GM19239 (cell line): ENCODE results near the gene SARS1.
"Not testable (repeated sequence)": the region's sequence is repeated elsewhere in the genome, so short reads cannot be mapped to it uniquely, and the experiment has no call there.

Source experiments
- DNase-seq: peaks from one replicate; pipeline ENCODE4 v3.0.0; 2011; ENCODE audit warnings: low spot score; ENCODE audit not compliant: insufficient read length
- FAIRE-seq: peaks from 2 replicates; lab custom pipeline; 2011; peaks lifted over from hg19 to GRCh38; lab: Jason Lieb, UNC

Gene SARS1

DNA sequence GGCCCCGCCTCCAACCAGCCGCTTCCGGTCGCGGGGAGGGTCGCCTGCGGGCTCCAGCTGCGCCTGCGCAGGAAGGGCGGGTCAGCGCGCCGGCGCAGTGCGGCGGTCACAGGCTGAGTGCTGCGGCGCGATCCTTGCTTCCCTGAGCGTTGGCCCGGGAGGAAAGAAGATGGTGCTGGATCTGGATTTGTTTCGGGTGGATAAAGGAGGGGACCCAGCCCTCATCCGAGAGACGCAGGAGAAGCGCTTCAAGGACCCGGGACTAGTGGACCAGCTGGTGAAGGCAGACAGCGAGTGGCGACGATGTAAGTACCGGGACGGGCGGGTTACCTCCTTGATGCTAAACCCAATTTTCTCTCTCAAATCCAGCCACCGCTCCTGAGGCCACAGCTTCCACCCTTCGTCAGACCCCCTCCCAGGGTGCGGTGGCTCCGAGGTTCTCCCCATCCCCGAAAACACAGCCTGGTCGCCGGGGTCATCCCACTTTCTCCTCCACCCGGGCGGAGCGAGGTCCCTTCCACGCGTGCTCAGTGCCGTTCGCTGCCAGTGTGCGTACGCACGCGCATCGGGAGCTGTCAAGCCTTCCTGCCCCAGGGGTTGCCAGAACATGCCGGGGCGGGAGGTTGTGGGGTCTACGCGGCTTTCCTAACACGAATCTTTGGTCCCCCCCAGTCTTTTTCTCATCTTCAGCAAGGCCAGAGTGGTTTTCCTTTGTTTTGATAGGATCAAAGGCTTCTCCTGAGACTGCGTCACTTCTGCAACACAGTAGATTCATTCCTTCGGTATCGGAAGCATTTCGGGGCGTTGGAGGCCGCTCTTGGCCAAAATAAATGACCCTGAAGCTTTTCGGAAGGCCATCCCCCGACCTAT is at the start of gene SARS1:
Gene SARS1 (plus strand): TSS at position 95 of the 870 bp plus-strand sequence. CDS start 75 bp downstream, at position 170.
- peak; percentile 67 for FAIRE-seq

GRCh38 chr1:109164538-109164937 is 49.2 kb upstream of the SARS1 start:
- DNase-seq: no peak
- no peak for FAIRE-seq

More for the DNA sequence above, at the start of gene SARS1:
- peak; percentile 67 for DNase-seq

GRCh38 chr1:109167001-109167506 is 46.7 kb upstream of the SARS1 start:
- FAIRE-seq (peak; percentile 85), DNase-seq (peak; percentile 44)

- no peak for FAIRE-seq
- no peak for DNase-seq
Measured at GRCh38 chr1:109170035-109170764, 43.5 kb upstream of the SARS1 start.

DNA sequence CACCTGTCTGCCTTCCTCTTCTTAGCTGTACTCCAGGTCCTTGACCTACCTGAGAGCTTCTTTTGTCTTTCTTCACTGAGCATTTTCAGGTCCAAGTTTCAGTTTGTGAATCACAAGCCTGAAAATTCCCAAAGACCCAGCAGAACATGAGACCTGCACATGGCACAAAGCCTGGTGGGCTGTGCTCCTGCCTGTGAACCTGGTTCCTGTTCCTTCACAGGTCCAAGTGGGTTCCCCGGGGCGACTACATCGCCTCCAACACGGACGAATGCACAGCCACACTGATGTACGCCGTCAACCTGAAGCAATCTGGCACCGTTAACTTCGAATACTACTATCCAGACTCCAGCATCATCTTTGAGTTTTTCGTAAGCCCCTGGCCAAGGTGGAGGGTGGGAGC is 42.1 kb upstream of the SARS1 start:
- DNase-seq: no peak
- FAIRE-seq: no peak

GRCh38 chr1:109176349-109176748 is 37.4 kb upstream of the SARS1 start:
- FAIRE-seq, DNase-seq: not testable (repeated sequence)

DNA sequence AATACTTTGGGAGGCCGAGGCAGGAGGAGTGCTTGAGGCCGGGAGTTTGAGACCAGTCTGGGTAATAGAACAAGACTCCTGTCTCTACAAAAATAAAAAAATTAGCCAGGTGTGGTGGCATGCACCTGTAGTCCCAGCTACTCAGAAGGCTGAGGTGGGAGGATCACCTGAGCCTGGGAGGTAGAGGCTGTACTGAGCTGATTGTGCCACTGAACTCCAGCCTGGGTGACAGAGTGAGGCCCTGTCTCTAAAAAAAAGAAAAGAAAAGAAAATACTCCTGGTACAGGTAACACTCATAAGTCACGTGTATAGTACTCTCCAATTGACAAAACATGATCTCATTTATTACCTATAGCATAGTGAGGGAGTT is 33.0 kb upstream of the SARS1 start:
- not testable (repeated sequence) for DNase-seq, FAIRE-seq

DNA sequence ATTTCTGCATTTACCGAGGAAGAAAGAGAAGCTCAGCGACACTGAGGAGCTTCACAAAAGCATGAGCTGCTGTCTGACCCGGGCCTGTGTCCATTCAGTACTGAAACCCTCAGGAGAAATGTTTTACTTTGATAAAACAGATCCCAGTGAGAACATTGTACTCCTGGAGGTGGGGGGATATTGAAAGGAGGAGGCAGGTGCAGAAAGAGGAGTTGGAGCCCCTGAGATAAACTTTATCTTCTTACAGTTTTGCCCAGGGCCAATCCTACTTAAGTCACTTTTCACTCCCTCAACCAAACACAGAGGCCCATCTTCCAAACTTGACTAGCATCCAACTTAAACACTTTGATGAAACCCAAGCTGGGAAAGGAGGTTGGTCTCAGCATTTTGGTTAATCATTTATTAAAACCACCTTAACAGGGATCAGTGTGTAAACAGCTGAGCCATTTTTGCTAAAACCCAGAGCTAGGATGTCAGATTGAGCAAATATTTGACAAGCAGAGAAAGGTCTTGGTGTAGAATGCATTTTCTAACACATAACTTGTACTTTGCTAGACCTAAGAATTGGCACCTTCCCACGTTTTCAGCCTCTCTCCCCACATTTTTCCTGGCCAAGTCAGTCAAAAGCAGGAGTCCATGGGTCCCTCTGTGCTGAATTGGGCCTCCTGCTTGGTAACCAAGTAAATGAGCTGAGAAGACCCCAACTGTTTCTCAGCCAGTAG is 32.5 kb upstream of the SARS1 start:
- FAIRE-seq (no peak), DNase-seq (no peak)

- FAIRE-seq (no peak), DNase-seq (no peak)
Measured at GRCh38 chr1:109181807-109182163, 31.9 kb upstream of the SARS1 start.

DNA sequence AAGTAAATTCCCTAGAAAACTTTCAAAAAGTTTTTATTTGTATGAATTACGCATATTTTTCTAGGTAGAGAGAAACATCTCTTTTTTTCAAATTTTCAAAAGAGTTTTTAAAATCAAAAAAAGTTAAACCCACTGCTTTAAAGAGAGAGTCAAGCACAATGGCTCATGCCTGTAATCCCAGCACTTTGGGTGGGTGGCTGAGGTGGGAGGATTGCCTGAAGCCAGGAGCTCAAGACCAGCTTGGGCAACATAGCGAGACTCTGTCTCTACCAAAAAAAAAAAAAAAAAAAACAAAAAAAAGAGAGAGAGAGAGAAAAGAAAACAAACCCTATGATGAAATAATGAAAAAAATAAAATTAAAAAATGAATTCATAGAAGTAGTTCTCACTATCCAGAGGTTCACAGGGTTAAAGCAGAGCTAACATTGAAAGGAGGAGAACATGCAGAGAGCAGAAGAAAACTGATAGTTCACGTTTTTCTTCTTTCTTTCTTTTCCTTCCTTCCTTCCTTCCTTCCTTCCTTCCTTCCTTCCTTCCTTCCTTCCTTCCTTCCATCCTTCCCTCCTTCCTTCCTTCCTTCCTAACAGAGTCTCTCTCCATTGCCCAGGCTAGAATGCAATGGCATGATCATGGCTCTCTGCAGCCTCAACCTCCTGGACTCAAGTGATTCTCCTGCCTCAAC is 30.5 kb upstream of the SARS1 start:
- DNase-seq (no peak), FAIRE-seq (no peak)

DNA sequence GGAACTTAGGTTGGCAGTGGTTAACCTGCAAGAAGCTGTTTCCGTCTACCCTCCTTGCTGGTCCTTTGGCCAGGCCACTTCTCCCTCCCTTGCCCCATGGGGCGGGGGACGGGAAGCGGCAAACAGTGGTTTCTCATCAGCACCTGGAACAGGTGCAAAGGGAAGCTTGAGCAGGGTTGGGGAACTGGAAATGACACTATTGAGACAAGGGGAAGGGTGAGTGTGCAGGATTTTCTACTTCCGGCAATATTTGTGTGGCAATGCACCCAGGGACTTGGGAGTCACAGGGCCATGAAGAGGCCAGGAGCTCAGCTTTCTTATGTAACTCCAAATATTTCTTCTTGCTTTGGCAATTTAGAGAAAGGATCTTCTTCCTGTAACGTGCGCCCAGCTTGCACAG is 29.0 kb upstream of the SARS1 start:
- FAIRE-seq (no peak), DNase-seq (no peak)

GRCh38 chr1:109185357-109185756 is 28.4 kb upstream of the SARS1 start:
- FAIRE-seq (no peak), DNase-seq (no peak)

DNA sequence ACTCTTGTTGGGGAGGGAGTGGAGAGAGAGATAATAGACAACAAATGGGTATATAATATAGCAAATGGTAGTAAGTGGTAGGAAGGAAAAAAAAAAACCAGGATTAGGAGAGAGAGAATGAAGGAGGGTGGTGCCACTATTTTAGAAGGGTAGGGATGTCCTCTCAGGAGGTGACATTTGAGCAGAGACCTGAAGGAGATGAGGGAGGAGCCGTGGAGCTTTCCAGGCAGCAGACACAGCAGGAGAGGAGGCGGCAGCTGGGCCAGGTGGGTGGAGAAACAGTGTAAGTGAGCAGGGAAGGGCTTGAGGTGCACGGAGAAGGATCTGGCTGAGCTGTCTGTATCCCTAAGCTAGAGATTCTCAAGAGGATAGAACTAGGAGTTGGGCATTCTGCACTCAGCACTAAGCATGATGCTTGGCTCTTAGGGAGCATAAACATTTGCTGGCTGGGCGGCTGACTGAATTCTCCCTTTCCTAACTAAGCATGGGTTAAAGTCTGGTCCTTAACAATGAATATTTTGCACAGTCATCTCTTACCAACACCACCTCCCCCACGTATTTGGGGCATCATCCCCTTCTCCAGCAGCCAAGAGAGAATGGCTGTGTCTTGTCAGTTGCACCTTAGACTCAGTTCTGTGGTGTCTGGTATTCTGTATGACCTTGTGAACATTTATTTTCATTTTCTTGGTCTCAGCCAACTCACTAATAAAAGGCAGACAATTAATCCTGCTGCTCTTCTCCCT is 27.6 kb upstream of the SARS1 start:
- FAIRE-seq: no peak
- no peak for DNase-seq

DNA sequence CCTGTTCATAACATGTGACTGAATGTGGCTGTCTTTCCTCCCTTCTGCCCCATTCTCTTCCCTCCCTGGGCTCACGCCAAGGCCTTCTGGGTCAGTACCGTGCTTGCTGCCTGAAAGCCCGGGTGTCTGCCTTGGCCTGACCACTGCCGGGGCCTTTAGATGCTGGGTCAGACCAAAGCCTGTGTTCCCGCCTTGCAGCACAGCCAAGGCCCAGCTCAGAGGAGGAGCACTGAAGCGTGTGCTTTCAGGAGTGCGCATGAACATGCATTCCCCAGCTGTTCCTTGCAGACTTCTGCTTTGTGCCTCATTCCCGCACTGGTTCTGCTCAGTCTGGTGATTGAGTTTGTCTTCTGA is 27.0 kb upstream of the SARS1 start:
- FAIRE-seq: no peak
- DNase-seq: no peak

DNA sequence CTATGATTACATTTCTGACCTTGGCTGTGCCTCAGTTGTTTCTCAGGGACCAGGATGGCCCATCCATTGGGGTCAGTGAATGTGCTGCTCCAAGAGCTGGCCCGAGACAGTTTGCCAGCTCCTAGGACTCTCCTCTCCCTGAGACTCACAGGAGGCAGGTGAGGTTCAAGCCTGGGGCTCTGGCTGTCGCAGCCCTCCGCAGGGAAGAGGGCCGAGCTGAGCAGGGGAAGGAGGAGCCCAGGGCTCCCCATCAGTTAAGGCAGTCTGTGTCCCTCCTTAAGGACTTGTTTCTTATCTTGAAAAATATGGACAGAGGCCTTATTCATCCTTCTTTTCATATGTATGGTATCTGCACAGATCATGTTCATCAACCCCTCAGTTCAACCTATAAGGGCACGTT is 26.6 kb upstream of the SARS1 start:
- no peak for DNase-seq
- no peak for FAIRE-seq

- FAIRE-seq (no peak), DNase-seq (no peak)
Measured at GRCh38 chr1:109188200-109188599, 25.5 kb upstream of the SARS1 start.

DNA sequence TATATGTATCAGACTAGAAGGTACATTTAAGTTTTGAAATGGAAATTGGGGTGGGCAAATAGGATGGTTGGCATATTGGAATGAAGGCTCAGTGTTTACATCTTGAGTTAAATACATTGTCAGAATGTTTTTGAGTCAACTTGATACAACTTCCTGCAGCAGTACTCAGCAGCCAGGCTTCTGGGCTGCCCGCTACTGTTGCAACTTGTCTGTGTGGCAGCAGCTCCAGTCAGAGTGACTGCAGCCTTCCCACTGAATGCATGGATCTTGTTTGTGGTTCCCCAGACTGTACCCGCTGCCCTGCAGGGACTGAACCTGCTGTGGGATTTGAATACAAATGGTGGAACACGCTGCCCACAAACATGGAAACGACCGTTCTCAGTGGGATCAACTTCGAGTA is 24.9 kb upstream of the SARS1 start:
- no peak for DNase-seq
- no peak for FAIRE-seq

DNA sequence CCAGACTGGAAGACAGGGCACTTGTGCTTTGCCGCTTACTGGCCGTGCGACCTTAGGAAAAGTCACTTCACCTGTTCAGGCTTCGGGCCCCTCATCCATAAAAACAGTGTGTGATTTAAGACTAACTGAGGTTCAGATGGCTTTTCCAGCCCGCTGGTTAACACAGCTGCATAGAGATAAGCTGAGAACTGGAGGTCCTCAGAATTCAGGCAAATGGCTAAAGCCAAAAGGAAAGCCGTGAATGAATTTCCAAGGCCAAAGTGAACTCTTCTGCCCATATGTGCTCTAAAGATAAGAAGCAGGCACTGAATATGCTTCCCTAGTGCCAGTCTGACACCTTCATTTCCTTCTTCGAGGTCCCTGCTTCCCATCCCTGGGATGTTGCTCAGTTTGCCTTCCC is 23.5 kb upstream of the SARS1 start:
- no peak for FAIRE-seq
- DNase-seq: no peak

- DNase-seq (no peak), FAIRE-seq (no peak)
Measured at GRCh38 chr1:109191377-109191776, 22.3 kb upstream of the SARS1 start.

GRCh38 chr1:109191891-109192290 is 21.8 kb upstream of the SARS1 start:
- no peak for FAIRE-seq
- no peak for DNase-seq
